OCI-LY3 (cell line): ENCODE data around the gene TCF25.

ENCODE experiments used
- H2AFZ ChIP-seq: fragments of 200-600, 300-600 bp; shearing (Covaris generic); 2 replicates; pipeline ENCODE4 v1.6.0; 2014; ENCODE audit warnings: antibody characterized with exemption, low read depth, low read length
- H3K27ac ChIP-seq: fragments of 200-600, 300-600 bp; sonication (generic); 2 replicates; pipeline ENCODE4 v1.5.1; 2014; ENCODE audit warnings: mild to moderate bottlenecking, low read length, moderate library complexity, mixed read lengths
- H3K27me3 ChIP-seq: fragments of 200-600, 300-600 bp; sonication (generic); 2 replicates; pipeline ENCODE4 v1.6.1; 2014; ENCODE audit warnings: low read depth, low read length, mixed read lengths
- H3K36me3 ChIP-seq: fragments of 200-600, 300-600 bp; sonication (generic); replicated peaks from 2 replicates; pipeline ENCODE3; 2014; ENCODE audit warnings: low read depth, low read length, mixed read lengths
- H3K4me1 ChIP-seq: fragments of 300-600, 200-600 bp; sonication (generic); 2 replicates; pipeline ENCODE4 v1.6.1; 2014; ENCODE audit warnings: low read length, mixed read lengths
- H3K4me2 ChIP-seq: fragments of 200-600, 300-600 bp; sonication (generic); 2 replicates; pipeline ENCODE4 v1.6.1; 2014; ENCODE audit warnings: low read length, mixed read lengths
- H3K4me3 ChIP-seq: fragments of 300-600, 200-600 bp; sonication (generic); 2 replicates; pipeline ENCODE4 v1.5.1; 2014; ENCODE audit warnings: antibody characterized with exemption, mild to moderate bottlenecking, low read length, moderate library complexity
- H3K79me2 ChIP-seq: fragments of 300-600, 200-600 bp; shearing (Covaris generic); 2 replicates; pipeline ENCODE4 v1.6.1; 2014; ENCODE audit warnings: mild to moderate bottlenecking, low read length, mixed read lengths
- H3K9ac ChIP-seq: fragments of 300-600, 200-600 bp; shearing (Covaris generic); 2 replicates; pipeline ENCODE4 v1.6.0; 2014; ENCODE audit warnings: mild to moderate bottlenecking, low read length, moderate library complexity
- H3K9me3 ChIP-seq: fragments of 200-600, 300-600 bp; shearing (Covaris generic); 2 replicates; pipeline ENCODE4 v1.6.1; 2014; ENCODE audit warnings: low read length, mixed read lengths; ENCODE audit not compliant: insufficient read depth
- H4K20me1 ChIP-seq: fragments of 200-600, 300-600 bp; sonication (generic); 2 replicates; pipeline ENCODE4 v1.6.1; 2016; ENCODE audit warnings: low read length, mixed read lengths; ENCODE audit not compliant: insufficient read depth
- EZH2phosphoT487 ChIP-seq: fragments of 200-600 bp; shearing (Covaris generic); IDR thresholded peaks from 2 replicates; pipeline ENCODE4 v1.6.1; 2018; ENCODE audit warnings: antibody characterized with exemption, mixed run types, low read depth
- TF ChIP-seq, protein P1 (sequence below): fragments of 200-600, 300-600 bp; sonication (generic); IDR thresholded peaks from 2 replicates; pipeline ENCODE4 v1.5.1; 2014; ENCODE audit warnings: antibody characterized with exemption, low read length, low read depth

TCF25 gene

DNA sequence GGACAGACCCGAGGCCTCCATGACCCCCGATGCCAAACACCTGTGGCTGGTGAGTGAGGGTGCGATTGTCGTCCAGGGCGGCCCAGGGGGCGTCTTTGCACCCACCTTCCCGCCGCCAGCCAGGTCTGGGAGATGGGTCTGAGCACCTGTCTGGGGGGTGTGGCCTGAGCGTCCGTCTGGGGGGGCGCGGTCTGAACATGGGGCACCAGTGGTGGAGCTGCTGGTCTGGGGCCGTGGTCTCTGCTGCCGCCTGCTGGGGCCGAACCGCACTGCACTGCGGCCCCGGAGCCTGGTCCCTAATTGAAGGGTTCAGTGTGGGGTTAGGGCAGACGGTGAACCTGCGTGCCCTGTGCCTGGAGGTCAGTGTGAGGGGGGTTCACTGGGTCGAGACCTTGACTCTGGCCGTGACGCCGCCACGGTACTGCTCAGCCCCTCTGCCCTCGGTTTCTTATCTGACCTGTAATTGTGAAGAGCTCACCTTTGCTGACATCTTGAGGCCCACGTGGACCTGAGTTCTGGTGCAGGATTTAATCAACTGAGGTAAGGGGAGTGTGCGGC is 12.6 kb upstream of the TCF25 start:
- H2AFZ ChIP-seq = 0 out of 2 replicates have a peak overlapping the region, but pooled peaks have one; percentile 2
- H3K27ac ChIP-seq = no peak overlapping the region
- H3K27me3 ChIP-seq = peaks cover 28% of the 10 kb centered on the region
- H3K36me3 ChIP-seq = no peaks in the 10 kb centered on the region
- no peaks in the 10 kb centered on the region for H4K20me1 ChIP-seq
- H3K9ac ChIP-seq = no peak overlapping the region
- peaks cover 28% of the 10 kb centered on the region for H3K4me1 ChIP-seq
- H3K9me3 ChIP-seq = no peaks in the 10 kb centered on the region
- H3K79me2 ChIP-seq = no peaks in the 10 kb centered on the region
- H3K4me2 ChIP-seq = peak overlapping the region; percentile 86
- no peak for TF ChIP-seq EZH2phosphoT487
- TF ChIP-seq, protein P1, sequence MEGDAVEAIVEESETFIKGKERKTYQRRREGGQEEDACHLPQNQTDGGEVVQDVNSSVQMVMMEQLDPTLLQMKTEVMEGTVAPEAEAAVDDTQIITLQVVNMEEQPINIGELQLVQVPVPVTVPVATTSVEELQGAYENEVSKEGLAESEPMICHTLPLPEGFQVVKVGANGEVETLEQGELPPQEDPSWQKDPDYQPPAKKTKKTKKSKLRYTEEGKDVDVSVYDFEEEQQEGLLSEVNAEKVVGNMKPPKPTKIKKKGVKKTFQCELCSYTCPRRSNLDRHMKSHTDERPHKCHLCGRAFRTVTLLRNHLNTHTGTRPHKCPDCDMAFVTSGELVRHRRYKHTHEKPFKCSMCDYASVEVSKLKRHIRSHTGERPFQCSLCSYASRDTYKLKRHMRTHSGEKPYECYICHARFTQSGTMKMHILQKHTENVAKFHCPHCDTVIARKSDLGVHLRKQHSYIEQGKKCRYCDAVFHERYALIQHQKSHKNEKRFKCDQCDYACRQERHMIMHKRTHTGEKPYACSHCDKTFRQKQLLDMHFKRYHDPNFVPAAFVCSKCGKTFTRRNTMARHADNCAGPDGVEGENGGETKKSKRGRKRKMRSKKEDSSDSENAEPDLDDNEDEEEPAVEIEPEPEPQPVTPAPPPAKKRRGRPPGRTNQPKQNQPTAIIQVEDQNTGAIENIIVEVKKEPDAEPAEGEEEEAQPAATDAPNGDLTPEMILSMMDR = peak; percentile 93
- peak overlapping the region; percentile 63 for H3K4me3 ChIP-seq

DNA sequence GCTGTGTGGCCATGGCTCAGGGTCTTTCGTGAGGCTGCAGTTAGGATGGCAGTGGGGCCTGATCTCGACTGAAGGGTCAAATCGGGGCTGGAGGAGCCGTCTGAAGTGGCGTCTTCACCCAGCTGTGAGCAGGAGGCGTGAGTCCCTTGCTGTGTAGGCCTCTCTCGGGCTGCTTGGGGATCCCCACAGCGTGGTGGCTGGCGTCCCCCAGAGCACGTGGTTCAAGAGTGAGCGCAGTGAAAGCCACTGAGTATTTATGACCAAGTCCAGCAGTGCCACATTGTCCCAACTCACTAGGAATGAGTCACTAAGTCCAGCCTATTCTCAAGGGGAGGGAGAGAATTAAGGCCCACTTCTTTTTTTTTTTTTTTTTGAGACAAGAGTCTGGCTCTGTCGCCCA is 11.7 kb upstream of the TCF25 start:
- Histone ChIP-seq H3K27ac (no peak overlapping the region), H3K9ac (no peak overlapping the region), H3K79me2 (no peaks in the 10 kb centered on the region), H3K4me3 (no peak overlapping the region), H3K27me3 (peaks cover 23% of the 10 kb centered on the region), H4K20me1 (no peaks in the 10 kb centered on the region), H3K9me3 (no peaks in the 10 kb centered on the region), H3K4me1 (peaks cover 24% of the 10 kb centered on the region), H3K36me3 (no peaks in the 10 kb centered on the region), H3K4me2 (no peak overlapping the region), H2AFZ (0 out of 2 replicates have a peak overlapping the region, but pooled peaks have one; percentile 2)
- no peak for TF ChIP-seq EZH2phosphoT487
- TF ChIP-seq, protein P1 = no peak

DNA sequence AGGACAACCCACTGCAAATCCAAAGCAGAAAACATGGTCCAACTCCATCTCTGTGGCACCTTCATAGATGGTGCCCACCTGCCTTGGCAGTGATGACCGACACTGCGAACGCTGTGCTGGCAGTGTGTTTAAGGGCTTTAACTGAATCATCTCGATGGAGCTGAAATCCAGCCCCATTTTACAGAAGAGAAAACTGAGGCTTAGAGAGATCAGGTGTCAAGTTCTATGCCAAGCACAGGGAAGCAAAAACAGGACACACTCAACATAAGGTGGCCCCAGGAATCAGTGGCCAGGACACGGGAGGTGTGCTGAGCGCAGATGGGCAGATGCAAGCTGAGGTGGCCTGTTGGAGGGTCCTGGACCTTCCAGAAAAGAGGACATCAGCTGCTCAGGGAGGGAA is 10.7 kb upstream of the TCF25 start:
- peaks cover 15% of the 10 kb centered on the region for H3K27me3 ChIP-seq
- H3K4me3 ChIP-seq = no peak overlapping the region
- no peak overlapping the region for H2AFZ ChIP-seq
- no peaks in the 10 kb centered on the region for H4K20me1 ChIP-seq
- H3K9ac ChIP-seq = no peak overlapping the region
- TF ChIP-seq, protein P1 = no peak
- no peak for TF ChIP-seq EZH2phosphoT487
- H3K79me2 ChIP-seq = no peaks in the 10 kb centered on the region
- H3K9me3 ChIP-seq = peaks cover 1% of the 10 kb centered on the region; the same call in 1 of the 2 replicates
- H3K4me2 ChIP-seq = no peak overlapping the region
- peaks cover 24% of the 10 kb centered on the region for H3K4me1 ChIP-seq
- H3K36me3 ChIP-seq = peaks cover 1% of the 10 kb centered on the region
- no peak overlapping the region for H3K27ac ChIP-seq

DNA sequence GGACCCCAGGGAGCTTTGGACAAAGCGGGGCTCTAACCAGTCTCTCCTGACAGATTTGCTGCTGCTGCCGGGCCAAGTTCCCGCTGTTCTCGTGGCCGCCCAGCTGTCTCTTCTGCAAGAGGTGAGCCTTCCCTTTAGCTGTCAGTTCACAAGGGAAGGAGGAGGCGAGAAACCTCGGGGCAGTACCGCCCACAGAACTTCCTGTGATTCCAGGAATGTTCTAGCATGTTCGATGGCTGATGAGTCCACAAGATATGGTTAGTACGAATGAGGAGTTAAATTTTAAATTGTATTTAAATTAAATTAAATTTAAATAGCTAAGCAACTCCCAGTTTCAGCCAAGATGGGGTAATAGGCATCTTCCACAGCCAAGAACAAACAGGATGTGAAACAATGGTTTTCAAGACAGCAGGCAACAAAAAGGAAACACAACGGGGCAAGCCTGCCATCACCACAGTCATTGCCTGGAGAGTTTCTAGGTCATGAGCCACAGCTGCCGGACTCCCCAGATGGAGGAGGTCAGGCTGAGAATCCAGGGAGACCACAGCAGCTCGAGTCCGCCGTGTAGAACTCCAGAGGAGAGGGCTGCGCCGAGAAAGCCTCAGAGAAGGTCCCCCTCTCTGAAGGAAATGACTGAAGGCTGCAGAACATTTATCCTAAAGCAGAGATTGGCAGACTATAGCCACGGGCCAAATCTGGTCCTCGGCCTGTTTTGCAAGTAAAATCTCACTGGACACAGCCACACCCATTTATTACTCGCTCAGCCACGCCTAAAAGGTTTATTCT is 9.5 kb upstream of the TCF25 start:
- no peaks in the 10 kb centered on the region for H3K79me2 ChIP-seq
- H3K4me3 ChIP-seq = peak overlapping the region; percentile 52
- H3K9me3 ChIP-seq = peaks cover 7% of the 10 kb centered on the region; the same call in 1 of the 2 replicates
- peak overlapping the region; percentile 72 for H3K4me2 ChIP-seq
- H3K36me3 ChIP-seq = peaks cover 7% of the 10 kb centered on the region
- TF ChIP-seq, protein P1 = no peak
- TF ChIP-seq EZH2phosphoT487 = no peak
- H2AFZ ChIP-seq = no peak overlapping the region
- no peak overlapping the region for H3K27ac ChIP-seq
- peaks cover 12% of the 10 kb centered on the region for H3K27me3 ChIP-seq
- peaks cover 24% of the 10 kb centered on the region for H3K4me1 ChIP-seq
- no peak overlapping the region for H3K9ac ChIP-seq
- no peaks in the 10 kb centered on the region for H4K20me1 ChIP-seq
